CD8-positive, alpha-beta memory T cell (primary cell): ENCODE measurements around the gene CDKL4. TPM values are rescaled to one million over a fixed set of nuclear protein-coding genes. Genes with fewer than 3 reads are reported as not detected.

Experiments
- CTCF ChIA-PET: fragments of 350-600 bp; sonication (Branson Sonifier 250); formaldehyde crosslinking; loops from one replicate; lab custom pipeline; 2021; ENCODE audit warnings: antibody characterized with exemption; lab: Charles Lee
- POLR2A ChIA-PET: fragments of 350-600 bp; sonication (Branson Sonifier 250); formaldehyde crosslinking; loops from one replicate; lab custom pipeline; 2021; ENCODE audit warnings: antibody characterized with exemption; lab: Charles Lee
- DNase-seq, 5 donors: peaks; one replicate each; pipeline versions ENCODE4 v3.0.0 to v3.0.0-alpha.2; 2020 to 2022; ENCODE audit warnings: mixed read lengths in 1 of 5
- H3K27ac ChIP-seq: one replicate; pipeline ENCODE4 v1.7.0; 2013; ENCODE audit warnings: low read depth, mild to moderate bottlenecking, low read length, moderate library complexity
- H3K27me3 ChIP-seq: 2 replicates; pipeline ENCODE4 v1.7.0; 2013; ENCODE audit warnings: low read length, mild to moderate bottlenecking; ENCODE audit not compliant: insufficient read depth, poor library complexity, severe bottlenecking
- H3K36me3 ChIP-seq: 2 replicates; pipeline ENCODE4 v1.7.0; 2013; ENCODE audit warnings: mild to moderate bottlenecking, low read length, moderate library complexity; ENCODE audit not compliant: insufficient read depth
- H3K4me1 ChIP-seq: 2 replicates; pipeline ENCODE4 v1.7.0; 2013; ENCODE audit warnings: mild to moderate bottlenecking, low read length, moderate library complexity; ENCODE audit not compliant: insufficient read depth
- H3K4me3 ChIP-seq: 2 replicates; pipeline ENCODE4 v1.7.0; 2013; ENCODE audit warnings: mild to moderate bottlenecking, low read length
- H3K9me3 ChIP-seq: 2 replicates; pipeline ENCODE4 v1.7.0; 2013; ENCODE audit warnings: mild to moderate bottlenecking, low read length
- H3K27ac Mint-ChIP-seq, 8 donors: one replicate each; pipeline ENCODE4 v1.8.0; 2020 to 2021; ENCODE audit warnings: mixed read lengths in 8 of 8, mild to moderate bottlenecking in 6 of 8, inconsistent platforms in 3 of 8, moderate library complexity in 3 of 8
- H3K27me3 Mint-ChIP-seq, 2 donors: one replicate each; pipeline ENCODE4 v1.8.0; 2020 to 2021; ENCODE audit warnings: mixed read lengths in 2 of 2, mild to moderate bottlenecking in 1 of 2, moderate library complexity in 1 of 2
- H3K36me3 Mint-ChIP-seq, 3 donors: one replicate each; pipeline ENCODE4 v1.8.0; 2020 to 2021; ENCODE audit warnings: mixed read lengths in 3 of 3, inconsistent platforms in 1 of 3, mild to moderate bottlenecking in 1 of 3
- H3K4me1 Mint-ChIP-seq, 3 donors: one replicate each; pipeline ENCODE4 v1.8.0; 2020 to 2021; ENCODE audit warnings: mixed read lengths in 3 of 3, inconsistent platforms in 1 of 3, mild to moderate bottlenecking in 1 of 3
- H3K4me3 Mint-ChIP-seq, 7 donors: one replicate each; pipeline ENCODE4 v1.8.0; 2020 to 2021; ENCODE audit warnings: mixed read lengths in 7 of 7, mild to moderate bottlenecking in 6 of 7, moderate library complexity in 4 of 7, inconsistent platforms in 2 of 7
- H3K9me3 Mint-ChIP-seq, 5 donors: one replicate each; pipeline ENCODE4 v1.8.0; 2020 to 2022; ENCODE audit warnings: mixed read lengths in 5 of 5, mild to moderate bottlenecking in 3 of 5, moderate library complexity in 2 of 5, inconsistent platforms in 1 of 5
- polyA plus RNA-seq: library from polyadenylated mRNA; unstranded; fragments of 300-500 nt; fragmentation: Illumina TruSeq; gene quantifications from one replicate; pipeline ENCODE4 v1.2.3, GENCODE V29; 2021
- total RNA-seq, 2 experiments: library from RNA; stranded (reverse); gene quantifications; one replicate each; pipeline ENCODE4 v1.2.3, GENCODE V29; 2021

The CDKL4 gene
- total and polyA plus RNA-seq, 3 experiments from 2014 or later = 0.13 to 0.31 TPM; not detected in 1

- ChIA-PET POLR2A (interaction anchor here (0.6 to 1.7 kb wide), 4 partner anchors 7 to 100 kb away, joined by 3 to 9 read pairs (median 4); partner anchors contain the start of gene SOS1), CTCF (interaction anchor here (1.1 to 7.1 kb wide), 5 partner anchors 8 to 100 kb away, joined by 3 to 23 read pairs (median 6); partner anchors contain the start of gene SOS1)
- H3K4me3 ChIP-seq = no peak overlapping the region
- no peaks in the 10 kb centered on the region for H3K27me3 ChIP-seq
- no peak overlapping the region for H3K27ac ChIP-seq
- H3K4me1 Mint-ChIP-seq = peaks cover 43 to 61% (median 57%) of the 10 kb centered on the region in 3 donors
- H3K4me3 Mint-ChIP-seq = peak overlapping the region; percentile 8 to 70 (median 46)
- H3K4me1 ChIP-seq = peaks cover 42% of the 10 kb centered on the region
- H3K9me3 ChIP-seq = no peaks in the 10 kb centered on the region
- peak in 4 of 5 donors; percentile 22 to 76 (median 26) for DNase-seq
- peaks cover 0 to 12% (median 0%) of the 10 kb centered on the region in 3 donors for H3K36me3 Mint-ChIP-seq
- peak overlapping the region; percentile 66 to 96 (median 88) for H3K27ac Mint-ChIP-seq
- H3K9me3 Mint-ChIP-seq = no peaks in the 10 kb centered on the region
- H3K36me3 ChIP-seq = no peaks in the 10 kb centered on the region
- no peaks in the 10 kb centered on the region for H3K27me3 Mint-ChIP-seq
These were observed 115.8 kb downstream of the CDKL4 start for GRCh38 chr2:39127973-39128372.

Other genes starting within 250 kb of the CDKL4 start
- gene SOS1, start 122.9 kb downstream of the CDKL4 start, total RNA-seq = 10 to 100 TPM; 72.6 to 75.9 TPM
- gene SOS1, start 122.9 kb downstream of the CDKL4 start, polyA plus RNA-seq = 14.5 TPM
- 1 to 10 TPM; 7.0 to 8.2 TPM for gene MAP4K3, start 193.3 kb upstream of the CDKL4 start, total RNA-seq
- gene MAP4K3, start 193.3 kb upstream of the CDKL4 start, polyA plus RNA-seq = 2.7 TPM